SK-N-SH (cell line): ENCODE results near the gene USP15. TPM values are rescaled to one million over a fixed set of nuclear protein-coding genes. Genes with fewer than 3 reads are reported as not detected.

Experiments used
- CTCF ChIA-PET: fragments of 300-600, 350-600 bp; formaldehyde crosslinking; extraction: SDS; loops from one replicate; lab custom pipeline; 2021; lab: Yijun Ruan, JAX
- POLR2A ChIA-PET: fragments of 350-600 bp; sonication (Branson Sonifier 250); formaldehyde crosslinking; extraction: SDS; loops from one replicate; lab custom pipeline; 2020; ENCODE audit warnings: antibody characterized with exemption, inconsistent platforms; lab: Yijun Ruan, JAX
- DNase-seq: peaks from one replicate; pipeline ENCODE4 v3.0.0; 2012
- H2AFZ ChIP-seq: fragments of 200-600 bp; sonication (generic); 2 replicates; pipeline ENCODE4 v1.8.1; 2016; ENCODE audit warnings: antibody characterized with exemption, mild to moderate bottlenecking, low read depth
- H3F3A ChIP-seq: fragments of 200-600 bp; sonication (generic); replicated peaks from 2 replicates; pipeline ENCODE3; 2016; ENCODE audit warnings: antibody characterized with exemption, mild to moderate bottlenecking; ENCODE audit not compliant: insufficient read depth
- H3K27ac ChIP-seq, 2 experiments: fragments of 200-500 bp in 1 of 2; fragments of 200-600 bp in 1 of 2; sonication (Bioruptor generic) in 1 of 2; sonication (generic), shearing (Covaris generic) in 1 of 2; 2 replicates each; pipeline versions ENCODE4 v1.5.1 to v1.6.1; 2014 to 2016; ENCODE audit warnings: low read depth in 2 of 2, inconsistent platforms in 1 of 2, low read length in 1 of 2, mild to moderate bottlenecking in 1 of 2, mixed read lengths in 1 of 2
- H3K27me3 ChIP-seq: fragments of 200-600 bp; sonication (generic), shearing (Covaris generic); 2 replicates; pipeline ENCODE4 v1.6.1; 2016; ENCODE audit warnings: mixed run types; ENCODE audit not compliant: insufficient read depth
- H3K36me3 ChIP-seq, 2 experiments: fragments of 200-500 bp in 1 of 2; fragments of 200-600 bp in 1 of 2; sonication (Bioruptor generic) in 1 of 2; sonication (generic) in 1 of 2; replicated peaks in 1 of 2; 2 replicates each; pipeline versions ENCODE3 to v1.5.1; 2014 to 2016; ENCODE audit warnings: low read length in 1 of 2, mild to moderate bottlenecking in 1 of 2; ENCODE audit not compliant: insufficient read depth in 2 of 2, control insufficient read depth in 1 of 2
- H3K4me1 ChIP-seq, 2 experiments: fragments of 200-500 bp in 1 of 2; fragments of 200-600 bp in 1 of 2; sonication (Bioruptor generic) in 1 of 2; sonication (generic), shearing (Covaris generic) in 1 of 2; 2 replicates each; pipeline versions ENCODE4 v1.5.1 to v1.6.1; 2014 to 2016; ENCODE audit warnings: low read depth in 1 of 2, low read length in 1 of 2, mixed run types in 1 of 2; ENCODE audit not compliant: insufficient read depth in 2 of 2, control insufficient read depth in 1 of 2
- H3K4me2 ChIP-seq: fragments of 200-600 bp; sonication (generic), shearing (Covaris generic); 2 replicates; pipeline ENCODE4 v1.6.1; 2017; ENCODE audit warnings: mixed run types
- H3K4me3 ChIP-seq, 2 experiments: fragments of 200-500 bp in 1 of 2; fragments of 200-600 bp in 1 of 2; sonication (Bioruptor generic) in 1 of 2; sonication (generic), shearing (Covaris generic) in 1 of 2; 2 replicates each; pipeline versions ENCODE4 v1.5.1 to v1.8.1; 2014 to 2016; ENCODE audit warnings: low read depth in 2 of 2, inconsistent platforms in 1 of 2, low read length in 1 of 2, mild to moderate bottlenecking in 1 of 2, mixed read lengths in 1 of 2, moderate library complexity in 1 of 2
- H3K79me2 ChIP-seq: fragments of 200-600 bp; sonication (generic); 2 replicates; pipeline ENCODE4 v1.8.1; 2017; ENCODE audit warnings: mild to moderate bottlenecking; ENCODE audit not compliant: insufficient read depth
- H3K9ac ChIP-seq: fragments of 200-600 bp; sonication (generic); 2 replicates; pipeline ENCODE4 v1.6.1; 2017; ENCODE audit warnings: mixed run types
- H3K9me2 ChIP-seq: fragments of 200-600 bp; sonication (generic); 2 replicates; pipeline ENCODE4 v1.6.1; 2017; ENCODE audit warnings: mixed run types
- H3K9me3 ChIP-seq: fragments of 200-600 bp; sonication (generic); 2 replicates; pipeline ENCODE4 v1.6.1; 2017; ENCODE audit warnings: mixed run types, mild to moderate bottlenecking, moderate library complexity
- H4K20me1 ChIP-seq: fragments of 200-600 bp; sonication (generic); 2 replicates; pipeline ENCODE4 v1.6.1; 2017; ENCODE audit warnings: mild to moderate bottlenecking, mixed run types; ENCODE audit not compliant: insufficient read depth
- CHD2 ChIP-seq: fragments of 150-350 bp; IDR thresholded peaks from 2 replicates; pipeline ENCODE4 v1.6.1; 2018; ENCODE audit warnings: low read length; ENCODE audit not compliant: partially characterized antibody
- FOXJ3 ChIP-seq: sonication (generic); formaldehyde crosslinking; IDR thresholded peaks from 2 replicates; pipeline ENCODE4 v1.5.1; 2020; ENCODE audit warnings: mild to moderate bottlenecking, missing genetic modification reagents
- FOXM1 ChIP-seq: IDR thresholded peaks from 2 replicates; pipeline ENCODE4 v1.4.0; 2012; ENCODE audit warnings: low read depth, mild to moderate bottlenecking
- GABPA ChIP-seq: IDR thresholded peaks from 2 replicates; pipeline ENCODE4 v1.4.0; 2012; ENCODE audit warnings: low read depth, mild to moderate bottlenecking
- JUND ChIP-seq: IDR thresholded peaks from 2 replicates; pipeline ENCODE4 v1.4.0; 2012
- MEF2A ChIP-seq: IDR thresholded peaks from 2 replicates; pipeline ENCODE4 v1.4.0; 2012; ENCODE audit warnings: low read depth, borderline replicate concordance
- MXI1 ChIP-seq: IDR thresholded peaks from 2 replicates; pipeline ENCODE4 v1.6.1; 2012; ENCODE audit warnings: mild to moderate bottlenecking, low read depth, low read length, improper control_type of control experiment
- NFIC ChIP-seq: IDR thresholded peaks from 2 replicates; pipeline ENCODE4 v1.4.0; 2012; ENCODE audit warnings: borderline replicate concordance
- PBX3 ChIP-seq: IDR thresholded peaks from 2 replicates; pipeline ENCODE4; 2012
- REST ChIP-seq: IDR thresholded peaks from 2 replicates; pipeline ENCODE4 v1.6.1; 2012; ENCODE audit warnings: mild to moderate bottlenecking, low read depth, low read length, moderate library complexity
- RFX5 ChIP-seq: IDR thresholded peaks from 2 replicates; pipeline ENCODE4 v1.6.1; 2012; ENCODE audit warnings: mild to moderate bottlenecking, improper control_type of control experiment, low read length
- RXRA ChIP-seq: IDR thresholded peaks from 2 replicates; pipeline ENCODE4 v1.4.0; 2012; ENCODE audit warnings: low read depth, mild to moderate bottlenecking, borderline replicate concordance
- SMC3 ChIP-seq: IDR thresholded peaks from 2 replicates; pipeline ENCODE4 v1.6.1; 2012; ENCODE audit warnings: low read depth, low read length, improper control_type of control experiment
- TEAD4 ChIP-seq: IDR thresholded peaks from 2 replicates; pipeline ENCODE4 v1.4.0; 2012; ENCODE audit warnings: mild to moderate bottlenecking, borderline replicate concordance; ENCODE audit not compliant: insufficient read depth
- USF2 ChIP-seq: fragments of 150-350 bp; IDR thresholded peaks from 2 replicates; pipeline ENCODE4 v1.6.1; 2017; ENCODE audit warnings: antibody characterized with exemption, low read length, low read depth, borderline replicate concordance
- YY1 ChIP-seq: IDR thresholded peaks from 2 replicates; pipeline ENCODE4 v1.4.0; 2012; ENCODE audit warnings: low read depth, mild to moderate bottlenecking
- WGBS: methylation state at CpG from one replicate; pipeline ENCODE4 v1.1.6; 2017; ENCODE audit warnings: low lambda C conversion rate; 5-methylcytosine and 5-hydroxymethylcytosine counted together
- polyA plus RNA-seq, 3 experiments: library from polyadenylated mRNA; depleted of rRNA; stranded (reverse); fragments of >200 nt; gene quantifications; 2 replicates each; pipeline ENCODE4 v1.2.3, GENCODE V29; 2012
- TF ChIP-seq, protein P1 (sequence below): IDR thresholded peaks from 2 replicates; pipeline ENCODE4 v1.4.0; 2012; ENCODE audit warnings: low read depth, borderline replicate concordance

The USP15 gene
- polyA plus RNA-seq, 1 of the 3 experiments (the other 2 are of a cell fraction), result 13.2 TPM

DNA sequence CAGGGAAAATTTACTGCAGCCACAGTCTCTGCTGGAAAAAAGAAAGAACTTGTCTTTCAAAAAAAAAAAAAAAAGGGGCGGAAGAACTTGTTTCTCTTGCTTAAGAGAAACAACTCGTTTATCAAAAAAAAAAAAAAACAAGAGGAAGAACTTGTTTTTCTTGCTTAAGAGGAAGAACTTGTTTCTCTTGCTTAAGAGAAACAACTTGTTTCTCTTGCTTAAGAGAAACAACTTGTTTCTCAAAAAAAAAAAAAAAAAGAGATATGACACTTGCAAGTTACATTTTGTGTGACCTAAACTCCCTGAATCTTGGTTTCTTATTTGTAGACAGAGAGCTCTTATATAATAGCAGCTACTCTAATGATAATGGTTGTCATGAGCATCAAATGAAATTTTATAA, 44.7 kb upstream of the USP15 start:
- no peak for DNase-seq
- no peaks in the 10 kb centered on the region for H3K4me1 ChIP-seq
- H3K9ac ChIP-seq, result no peak overlapping the region
- no peak overlapping the region for H3K4me2 ChIP-seq
- H3K36me3 ChIP-seq, result no peaks in the 10 kb centered on the region
- CTCF ChIA-PET, result no interaction called here
- H3K79me2 ChIP-seq, result no peaks in the 10 kb centered on the region
- no peak overlapping the region for H3K27ac ChIP-seq
- WGBS, result 10% methylated on average over 2 of the region's 2 CpGs
- TF ChIP-seq FOXM1 (no peak), CHD2 (no peak), RFX5 (no peak), TEAD4 (no peak), GABPA (no peak), USF2 (no peak), SMC3 (no peak), NFIC (no peak), YY1 (no peak), REST (no peak), PBX3 (no peak), MEF2A (no peak), JUND (no peak), FOXJ3 (CRISPR knock-in tag) (no peak), RXRA (no peak), MXI1 (no peak)
- TF ChIP-seq, protein P1, sequence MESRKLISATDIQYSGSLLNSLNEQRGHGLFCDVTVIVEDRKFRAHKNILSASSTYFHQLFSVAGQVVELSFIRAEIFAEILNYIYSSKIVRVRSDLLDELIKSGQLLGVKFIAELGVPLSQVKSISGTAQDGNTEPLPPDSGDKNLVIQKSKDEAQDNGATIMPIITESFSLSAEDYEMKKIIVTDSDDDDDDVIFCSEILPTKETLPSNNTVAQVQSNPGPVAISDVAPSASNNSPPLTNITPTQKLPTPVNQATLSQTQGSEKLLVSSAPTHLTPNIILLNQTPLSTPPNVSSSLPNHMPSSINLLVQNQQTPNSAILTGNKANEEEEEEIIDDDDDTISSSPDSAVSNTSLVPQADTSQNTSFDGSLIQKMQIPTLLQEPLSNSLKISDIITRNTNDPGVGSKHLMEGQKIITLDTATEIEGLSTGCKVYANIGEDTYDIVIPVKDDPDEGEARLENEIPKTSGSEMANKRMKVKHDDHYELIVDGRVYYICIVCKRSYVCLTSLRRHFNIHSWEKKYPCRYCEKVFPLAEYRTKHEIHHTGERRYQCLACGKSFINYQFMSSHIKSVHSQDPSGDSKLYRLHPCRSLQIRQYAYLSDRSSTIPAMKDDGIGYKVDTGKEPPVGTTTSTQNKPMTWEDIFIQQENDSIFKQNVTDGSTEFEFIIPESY, result no peak
- H3F3A ChIP-seq, result no peaks in the 10 kb centered on the region
- no peaks in the 10 kb centered on the region for H4K20me1 ChIP-seq
- H3K9me3 ChIP-seq, result no peaks in the 10 kb centered on the region
- no peak overlapping the region for H3K4me3 ChIP-seq
- no peak overlapping the region for H2AFZ ChIP-seq
- POLR2A ChIA-PET, result no interaction called here
- no peaks in the 10 kb centered on the region for H3K9me2 ChIP-seq
- no peaks in the 10 kb centered on the region; the same call in 1 of the 2 replicates for H3K27me3 ChIP-seq
